H1 (cell line): ENCODE measurements around the gene L3MBTL1. TPM values are rescaled to one million over a fixed set of nuclear protein-coding genes. Genes with fewer than 3 reads are reported as not detected.

Experiments
- BACH1 ChIP-seq: IDR thresholded peaks from 2 replicates; pipeline ENCODE4 v1.6.1; 2012; ENCODE audit warnings: low read length, improper control_type of control experiment
- PHF8 ChIP-seq: fragments of 200-600 bp; sonication (generic); conservative IDR thresholded peaks from 2 replicates; pipeline ENCODE4 v1.7.1; 2012; ENCODE audit warnings: low read depth, mild to moderate bottlenecking, inconsistent platforms, low read length, moderate library complexity
- SUZ12 ChIP-seq: fragments of 200-600 bp; sonication (generic); IDR thresholded peaks from 2 replicates; pipeline ENCODE4 v1.6.1; 2012; ENCODE audit warnings: mild to moderate bottlenecking, inconsistent platforms, low read length, moderate library complexity, mixed read lengths
- ZNF274 ChIP-seq: IDR thresholded peaks from 2 replicates; pipeline ENCODE4 v1.7.0; 2012; ENCODE audit warnings: low read length, borderline replicate concordance; ENCODE audit errors: extremely low read depth
- polyA plus RNA-seq, 7 experiments: library from polyadenylated mRNA; depleted of rRNA in 3 of 7; stranded (reverse) in 5 of 7; unstranded in 2 of 7; fragments of >200 nt in 5 of 7; fragments of 200-250 nt in 2 of 7; gene quantifications; 1 replicate in 5 of 7; 2 replicates in 1 of 7; 4 replicates in 1 of 7; pipeline versions ENCODE4 v1.2.1 to v1.2.3, GENCODE V29; 2011 to 2013; ENCODE audit warnings: missing spikeins in 2 of 7, mixed read lengths in 2 of 7
- total RNA-seq: library from RNA; stranded (reverse); fragmentation: NEBNext Ultra II Directional; extraction: Animal tissue kit (Norgen Biotek cat#: 25700); gene quantifications from 2 replicates; pipeline ENCODE4 v1.2.1, GENCODE V29; 2021

The L3MBTL1 gene
- total and polyA plus RNA-seq, 2 of the 8 experiments (the other 6 are each of a cell fraction or from before 2014, with no cell fraction given): 11.9 to 17.0 TPM

- TF ChIP-seq ZNF274 (no peak), BACH1 (no peak), SUZ12 (no peak), PHF8 (no peak)
These were observed 8.8 kb downstream of the L3MBTL1 start (continued) for GRCh38 chr20:43516251-43516824.
